GM18517 (cell line): ENCODE measurements around the gene PCDHB1.

Source experiments
- ATAC-seq: cut with Tn5 transposase; IDR thresholded peaks from one replicate; pipeline ENCODE4 v1.9.1; 2021; ENCODE audit warnings: mild to moderate bottlenecking, moderate library complexity; ENCODE audit not compliant: unreplicated experiment

PCDHB1 gene

GRCh38 chr5:141050622-141051520 is at the start of gene PCDHB1:
TSS of gene PCDHB1 (plus strand) at chr5:141051374. CDS start at chr5:141051471, 97 bp downstream.
- no peak for ATAC-seq

- ATAC-seq: no peak
Observed at GRCh38 chr5:141001446-141001843, 49.7 kb upstream of the PCDHB1 start.

- no peak for ATAC-seq
Observed at GRCh38 chr5:141001844-141002604, 49.1 kb upstream of the PCDHB1 start.

GRCh38 chr5:141002605-141002965 is 48.6 kb upstream of the PCDHB1 start:
- no peak for ATAC-seq

- ATAC-seq: no peak
Observed at GRCh38 chr5:141003031-141003430, 48.1 kb upstream of the PCDHB1 start.

- ATAC-seq: no peak
Observed at GRCh38 chr5:141003791-141004611, 47.2 kb upstream of the PCDHB1 start.

DNA sequence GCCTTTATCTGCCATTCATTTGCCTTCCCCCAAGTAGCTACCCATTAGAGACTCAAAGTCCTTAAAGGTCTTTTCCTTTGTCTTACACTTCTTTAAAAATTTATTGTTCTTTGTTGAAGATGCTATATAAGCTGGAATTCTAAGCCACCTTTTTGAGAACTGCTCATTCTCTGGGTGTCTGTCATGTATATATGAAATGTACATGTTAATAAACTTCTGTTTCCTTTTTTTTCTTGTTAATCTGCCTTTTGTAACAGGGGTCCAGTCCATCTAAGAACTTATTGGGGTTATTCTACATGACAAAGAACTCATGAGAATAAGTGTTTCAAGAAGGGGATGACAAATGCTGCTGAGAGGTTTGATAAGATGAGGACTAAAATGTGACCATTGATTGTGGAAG is 43.4 kb upstream of the PCDHB1 start:
- ATAC-seq: no peak

- no peak for ATAC-seq
Observed at GRCh38 chr5:141010047-141010793, 41.0 kb upstream of the PCDHB1 start.

DNA sequence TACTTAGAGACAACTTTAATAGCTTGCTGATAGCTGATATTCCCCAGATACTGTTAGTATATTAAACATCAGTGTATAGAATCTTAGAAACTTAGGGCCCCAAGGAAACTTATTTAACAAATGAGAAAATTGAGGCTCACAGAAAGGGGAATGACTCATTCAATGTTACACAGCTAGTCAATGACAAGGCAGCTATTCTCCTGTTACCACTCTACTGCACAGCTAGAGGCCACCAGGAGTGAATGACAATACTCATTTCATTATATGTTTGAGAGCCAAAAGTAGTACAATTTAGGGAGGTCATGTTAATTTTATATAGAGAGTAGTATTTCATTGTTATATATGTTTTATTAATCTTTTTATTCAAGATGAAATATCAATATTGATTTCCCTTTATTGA is 33.2 kb upstream of the PCDHB1 start:
- no peak for ATAC-seq

- no peak for ATAC-seq
Observed at GRCh38 chr5:141022384-141022783, 28.8 kb upstream of the PCDHB1 start.

DNA sequence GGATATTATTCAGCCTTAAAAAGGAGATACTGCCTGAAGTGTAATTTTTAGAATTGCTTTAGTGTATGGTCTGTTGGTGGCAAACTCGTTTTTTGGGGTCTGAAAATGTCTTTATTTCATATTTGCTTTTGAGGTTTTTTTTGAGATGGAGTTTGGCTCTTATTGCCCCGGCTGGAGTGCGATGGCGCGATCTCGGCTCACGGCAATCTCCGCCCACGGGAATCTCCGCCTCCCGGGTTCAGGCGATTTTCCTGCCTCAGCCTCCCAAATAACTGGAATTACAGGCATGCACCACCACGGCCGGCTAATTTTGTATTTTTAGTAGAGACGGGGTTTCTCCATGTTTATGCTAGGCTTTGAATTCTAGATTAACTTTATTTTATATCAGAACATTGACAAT is 20.2 kb upstream of the PCDHB1 start:
- no peak for ATAC-seq

DNA sequence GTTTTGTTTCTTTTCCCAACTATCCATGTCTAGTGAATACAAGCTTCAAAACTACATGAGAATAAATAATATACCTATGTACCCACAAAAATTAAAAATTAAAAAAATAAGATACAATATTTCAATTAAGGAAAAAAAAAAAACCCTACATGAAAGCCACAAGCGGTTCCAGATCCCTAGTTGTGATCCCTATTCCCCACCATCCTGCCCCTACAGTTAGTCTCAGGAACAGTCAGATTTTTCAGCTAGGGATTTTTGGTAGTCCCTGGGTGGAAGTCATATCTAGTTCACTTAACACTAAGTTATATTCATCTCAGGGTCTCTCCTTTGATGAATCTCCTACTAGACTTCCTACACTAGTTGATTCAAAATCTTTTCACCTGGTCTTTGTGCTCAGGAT is 18.5 kb upstream of the PCDHB1 start:
- no peak for ATAC-seq

GRCh38 chr5:141039061-141039460 is 12.1 kb upstream of the PCDHB1 start:
- no peak for ATAC-seq

DNA sequence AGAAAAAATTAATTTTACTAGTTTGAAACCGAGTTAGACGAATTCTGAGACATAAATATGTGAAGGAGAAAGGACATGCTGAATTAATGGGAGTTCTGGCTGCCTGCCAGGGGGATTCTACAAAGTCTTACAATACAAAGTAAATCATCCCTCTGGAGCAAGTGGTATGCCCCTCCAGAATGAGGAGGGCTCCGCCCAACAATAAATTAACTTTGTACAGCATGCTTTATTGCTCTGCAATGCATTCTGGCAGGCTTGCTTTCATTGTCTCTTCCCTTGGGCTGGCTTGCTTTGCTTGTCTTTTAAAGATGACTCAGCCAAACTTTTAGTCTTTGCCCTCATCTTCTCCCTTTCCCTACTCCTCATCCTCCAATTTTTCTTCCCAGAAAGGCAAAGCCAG is 11.7 kb upstream of the PCDHB1 start:
- no peak for ATAC-seq

- no peak for ATAC-seq
Observed at GRCh38 chr5:141040093-141040770, 10.9 kb upstream of the PCDHB1 start.

GRCh38 chr5:141040771-141041426 is 10.3 kb upstream of the PCDHB1 start:
- peak; percentile 65 for ATAC-seq

DNA sequence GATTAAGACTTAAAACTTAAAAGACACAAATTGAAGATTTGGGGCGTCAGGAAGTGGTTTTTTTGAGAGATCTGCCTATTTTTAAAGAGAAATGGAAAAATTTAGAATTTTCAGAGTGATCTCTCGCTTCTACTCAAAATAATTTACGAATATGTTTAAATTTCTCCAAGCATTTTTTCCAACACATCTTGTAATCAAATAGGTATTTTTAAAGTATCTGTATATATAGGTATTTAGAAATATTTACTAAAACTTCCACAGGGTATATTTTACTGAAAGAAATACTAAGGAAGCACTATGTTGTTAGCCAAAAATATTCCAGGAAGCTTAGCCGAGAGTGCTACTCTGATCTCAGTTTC is 9.8 kb upstream of the PCDHB1 start:
- no peak for ATAC-seq

- no peak for ATAC-seq
Observed at GRCh38 chr5:141042555-141042954, 8.6 kb upstream of the PCDHB1 start.

- ATAC-seq: no peak
Observed at GRCh38 chr5:141051521-141051866, 320 bp downstream of the PCDHB1 start.

- ATAC-seq: no peak
Observed at GRCh38 chr5:141077826-141078225, 26.7 kb downstream of the PCDHB1 start.
